DMS53 treated with DMSO at 0.1 percent for 48 hours (cell line): Measurements from ENCODE around the gene SDHA.
"Not testable (repeated sequence)": the region's sequence is repeated elsewhere in the genome, so short reads cannot be mapped to it uniquely, and the experiment has no call there.

Source experiments
- DNase-seq: peaks from one replicate; lab custom pipeline; 2025; ENCODE audit not compliant: unreplicated experiment; lab: John Stamatoyannopoulos, UW

The SDHA gene

GRCh38 chr5:251975-252374, 33.9 kb downstream of the SDHA start:
- not testable (repeated sequence) for DNase-seq

- DNase-seq: no peak
Observed at GRCh38 chr5:252546-252945, 34.4 kb downstream of the SDHA start.

- DNase-seq: not testable (repeated sequence)
Observed at GRCh38 chr5:254322-254721, 36.2 kb downstream of the SDHA start.

GRCh38 chr5:255116-255515, 37.0 kb downstream of the SDHA start:
- DNase-seq: not testable (repeated sequence)

GRCh38 chr5:256347-256746, 38.2 kb downstream of the SDHA start:
- not testable (repeated sequence) for DNase-seq

GRCh38 chr5:257148-257547, 39.0 kb downstream of the SDHA start:
- DNase-seq: no peak

GRCh38 chr5:263275-263974, 45.3 kb downstream of the SDHA start:
- DNase-seq: not testable (repeated sequence)

GRCh38 chr5:264338-264737, 46.2 kb downstream of the SDHA start:
- no peak for DNase-seq

GRCh38 chr5:266311-267026, 48.3 kb downstream of the SDHA start:
- not testable (repeated sequence) for DNase-seq

GRCh38 chr5:267716-268115, 49.6 kb downstream of the SDHA start:
- no peak for DNase-seq

- no peak for DNase-seq
Observed at GRCh38 chr5:270340-270739, 52.2 kb downstream of the SDHA start.

GRCh38 chr5:271828-272167, 53.7 kb downstream of the SDHA start:
- DNase-seq: not testable (repeated sequence)

GRCh38 chr5:273091-273490, 55.0 kb downstream of the SDHA start:
- not testable (repeated sequence) for DNase-seq

- DNase-seq: not testable (repeated sequence)
Observed at GRCh38 chr5:273491-273890, 55.4 kb downstream of the SDHA start.

GRCh38 chr5:274346-274745, 56.2 kb downstream of the SDHA start:
- DNase-seq: not testable (repeated sequence)

GRCh38 chr5:278646-279045, 60.5 kb downstream of the SDHA start:
- no peak for DNase-seq

- not testable (repeated sequence) for DNase-seq
Observed at GRCh38 chr5:279051-279665, 61.0 kb downstream of the SDHA start.

- DNase-seq: no peak
Observed at GRCh38 chr5:285991-286557, 68.0 kb downstream of the SDHA start.

- not testable (repeated sequence) for DNase-seq
Observed at GRCh38 chr5:290200-290599, 72.1 kb downstream of the SDHA start.

GRCh38 chr5:291345-291744, 73.2 kb downstream of the SDHA start:
- not testable (repeated sequence) for DNase-seq

- DNase-seq: not testable (repeated sequence)
Observed at GRCh38 chr5:294788-295187, 76.7 kb downstream of the SDHA start.

GRCh38 chr5:296207-296606, 78.1 kb downstream of the SDHA start:
- DNase-seq: peak; percentile 43
